Cortex of kidney (tissue), 1 donor: ENCODE results near the gene ESPNL.
"Not testable (repeated sequence)": the region's sequence is repeated elsewhere in the genome, so short reads cannot be mapped to it uniquely, and the experiment has no call there.

Source experiments
- DNase-seq: peaks from one replicate; lab custom pipeline; 2025; lab: John Stamatoyannopoulos, UW

ESPNL gene, protein sequence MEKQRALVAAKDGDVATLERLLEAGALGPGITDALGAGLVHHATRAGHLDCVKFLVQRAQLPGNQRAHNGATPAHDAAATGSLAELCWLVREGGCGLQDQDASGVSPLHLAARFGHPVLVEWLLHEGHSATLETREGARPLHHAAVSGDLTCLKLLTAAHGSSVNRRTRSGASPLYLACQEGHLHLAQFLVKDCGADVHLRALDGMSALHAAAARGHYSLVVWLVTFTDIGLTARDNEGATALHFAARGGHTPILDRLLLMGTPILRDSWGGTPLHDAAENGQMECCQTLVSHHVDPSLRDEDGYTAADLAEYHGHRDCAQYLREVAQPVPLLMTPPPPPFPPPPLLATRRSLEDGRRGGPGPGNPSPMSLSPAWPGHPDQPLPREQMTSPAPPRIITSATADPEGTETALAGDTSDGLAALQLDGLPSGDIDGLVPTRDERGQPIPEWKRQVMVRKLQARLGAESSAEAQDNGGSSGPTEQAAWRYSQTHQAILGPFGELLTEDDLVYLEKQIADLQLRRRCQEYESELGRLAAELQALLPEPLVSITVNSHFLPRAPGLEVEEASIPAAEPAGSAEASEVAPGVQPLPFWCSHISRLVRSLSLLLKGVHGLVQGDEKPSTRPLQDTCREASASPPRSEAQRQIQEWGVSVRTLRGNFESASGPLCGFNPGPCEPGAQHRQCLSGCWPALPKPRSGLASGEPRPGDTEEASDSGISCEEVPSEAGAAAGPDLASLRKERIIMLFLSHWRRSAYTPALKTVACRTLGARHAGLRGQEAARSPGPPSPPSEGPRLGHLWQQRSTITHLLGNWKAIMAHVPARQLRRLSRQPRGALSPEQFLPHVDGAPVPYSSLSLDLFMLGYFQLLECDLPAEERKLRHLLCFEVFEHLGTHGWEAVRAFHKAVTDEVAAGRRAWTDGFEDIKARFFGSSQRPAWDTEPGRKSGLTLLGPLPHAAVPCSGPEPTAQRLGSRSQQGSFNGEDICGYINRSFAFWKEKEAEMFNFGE

DNA sequence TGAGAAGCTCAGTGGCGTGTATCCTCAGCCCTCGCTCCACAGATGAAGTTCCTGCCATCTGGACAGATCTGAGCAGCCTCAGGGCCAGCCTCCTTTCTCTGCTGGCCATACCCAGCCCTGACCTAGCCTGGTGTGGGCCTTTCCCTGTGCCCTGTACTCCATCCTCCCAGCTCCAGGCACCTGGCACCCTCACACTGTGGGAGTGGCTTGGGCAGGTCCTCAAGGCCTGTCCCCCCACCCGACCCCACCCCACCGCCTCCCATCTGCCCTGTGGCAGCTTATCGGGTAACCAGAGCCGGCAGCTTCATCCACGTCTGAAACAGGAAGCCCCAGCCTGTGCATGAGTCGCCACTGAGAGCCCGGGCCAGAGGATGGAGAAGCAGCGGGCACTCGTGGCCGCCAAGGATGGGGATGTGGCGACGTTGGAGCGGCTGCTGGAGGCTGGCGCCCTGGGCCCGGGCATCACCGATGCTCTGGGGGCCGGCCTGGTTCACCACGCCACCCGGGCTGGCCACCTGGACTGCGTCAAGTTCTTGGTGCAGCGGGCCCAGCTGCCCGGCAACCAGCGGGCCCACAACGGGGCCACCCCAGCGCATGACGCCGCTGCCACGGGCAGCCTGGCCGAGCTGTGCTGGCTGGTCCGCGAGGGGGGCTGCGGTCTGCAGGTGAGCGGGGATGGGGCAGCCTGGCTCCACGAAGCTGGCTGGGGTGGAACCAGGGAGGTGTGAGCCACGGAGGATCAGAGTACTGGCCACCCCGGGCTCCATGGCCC is at the start of gene ESPNL:
Gene ESPNL (plus strand): TSS at position 292 of the 772 bp plus-strand sequence. CDS start 80 bp downstream, at position 372.
- no peak for DNase-seq

DNA sequence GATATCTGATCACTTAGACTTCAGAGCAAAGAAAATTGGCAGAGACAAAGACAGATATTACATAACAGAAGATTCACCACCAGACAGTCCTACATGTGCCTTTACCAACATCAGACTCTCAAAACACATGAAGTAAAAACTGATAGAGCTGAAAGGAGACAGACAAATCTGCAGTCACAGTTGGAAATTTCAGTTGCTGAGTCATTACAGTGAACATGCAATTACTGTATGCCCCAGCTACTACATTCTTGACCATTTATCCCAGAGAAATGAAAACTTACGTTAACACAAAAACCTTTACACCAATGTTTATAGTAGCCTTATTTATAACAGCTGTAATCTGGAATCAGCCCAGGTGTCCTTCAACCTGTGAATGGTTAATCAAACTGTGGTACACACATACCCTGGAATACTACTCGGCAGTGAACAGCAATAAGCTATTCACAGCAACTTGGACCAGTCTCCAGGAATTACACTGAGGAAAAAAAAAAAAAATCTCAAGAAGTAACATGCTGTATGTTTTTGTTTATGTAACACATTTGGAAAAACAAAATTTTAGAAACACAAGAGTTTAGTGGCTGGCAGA is 46.9 kb upstream of the ESPNL start:
- no peak for DNase-seq

DNA sequence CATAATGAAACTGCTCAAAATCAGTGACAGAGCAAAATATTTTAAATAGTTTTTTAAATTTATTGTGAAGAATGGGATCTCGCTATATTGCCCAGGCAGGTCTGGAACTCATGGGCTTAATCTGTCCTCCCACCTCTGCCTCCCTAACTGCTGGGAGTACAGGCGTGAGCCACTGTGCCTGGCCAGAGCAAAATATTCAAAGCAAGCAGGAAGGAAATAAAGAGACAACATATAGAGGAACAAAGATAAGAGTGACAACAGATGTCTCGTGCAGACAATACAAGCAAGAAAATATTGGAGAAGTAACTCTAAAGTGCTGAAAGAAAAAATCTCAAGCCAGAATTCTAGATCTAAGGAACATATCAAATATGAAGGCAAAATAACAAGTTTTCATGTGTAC is 44.3 kb upstream of the ESPNL start:
- DNase-seq: no peak

DNA sequence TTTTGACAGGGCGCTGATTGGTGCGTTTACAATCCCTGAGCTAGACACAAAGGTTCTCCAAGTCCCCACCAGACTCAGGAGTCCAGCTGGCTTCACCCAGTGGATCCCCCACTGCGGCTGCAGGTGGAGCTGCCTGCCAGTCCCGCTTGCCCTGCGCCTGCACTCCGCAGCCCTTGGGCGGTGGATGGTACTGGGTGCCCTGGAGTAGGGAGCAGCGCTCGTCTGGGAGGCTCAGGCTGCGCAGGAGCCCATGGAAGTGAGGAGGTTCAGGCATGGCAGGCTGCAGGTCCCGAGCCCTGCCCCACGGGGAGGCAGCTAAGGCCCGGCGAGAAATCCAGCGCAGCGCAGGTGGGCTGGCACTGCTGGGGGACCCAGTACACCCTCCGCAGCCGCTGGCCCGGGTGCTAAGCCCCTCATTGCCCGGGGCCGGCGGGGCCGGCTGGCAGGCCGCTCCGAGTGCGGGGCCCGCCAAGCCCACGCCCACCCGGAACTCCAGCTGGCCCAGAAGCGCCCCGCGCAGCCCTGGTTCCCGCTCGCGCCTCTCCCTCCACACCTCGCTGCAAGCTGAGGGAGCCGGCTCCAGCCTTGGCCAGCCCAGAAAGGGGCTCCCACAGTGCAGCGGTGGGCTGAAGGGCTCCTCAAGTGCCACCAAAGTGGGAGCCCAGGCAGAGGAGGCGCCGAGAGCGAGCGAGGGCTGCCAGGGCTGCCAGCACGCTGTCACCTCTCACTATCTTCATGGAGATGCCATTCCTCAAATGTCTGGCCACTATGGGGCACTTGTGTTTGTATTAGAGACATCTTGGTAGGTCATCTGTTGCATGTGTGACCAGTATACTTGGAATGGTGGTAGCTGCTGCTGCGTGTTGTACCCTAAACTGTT is 42.2 kb upstream of the ESPNL start:
- DNase-seq: not testable (repeated sequence)

DNA sequence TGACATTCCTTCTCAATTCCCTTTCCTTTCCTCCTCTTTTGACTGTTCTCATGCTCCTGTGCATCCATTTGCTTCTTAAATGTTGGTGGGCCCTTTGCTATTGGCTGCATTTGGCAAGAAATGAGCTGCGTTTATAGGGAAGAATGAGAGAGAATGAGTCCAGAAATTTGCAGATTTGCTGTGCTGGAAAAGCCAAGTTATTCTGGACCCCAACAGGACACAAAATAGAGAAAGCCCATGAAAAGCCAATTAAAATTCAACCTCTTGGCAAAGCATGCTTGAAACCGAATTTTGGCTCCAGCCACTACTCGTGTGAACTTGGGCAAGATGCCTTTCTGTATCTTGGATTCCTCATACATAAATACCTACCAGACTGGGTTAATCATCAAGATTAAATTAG is 40.6 kb upstream of the ESPNL start:
- no peak for DNase-seq

DNA sequence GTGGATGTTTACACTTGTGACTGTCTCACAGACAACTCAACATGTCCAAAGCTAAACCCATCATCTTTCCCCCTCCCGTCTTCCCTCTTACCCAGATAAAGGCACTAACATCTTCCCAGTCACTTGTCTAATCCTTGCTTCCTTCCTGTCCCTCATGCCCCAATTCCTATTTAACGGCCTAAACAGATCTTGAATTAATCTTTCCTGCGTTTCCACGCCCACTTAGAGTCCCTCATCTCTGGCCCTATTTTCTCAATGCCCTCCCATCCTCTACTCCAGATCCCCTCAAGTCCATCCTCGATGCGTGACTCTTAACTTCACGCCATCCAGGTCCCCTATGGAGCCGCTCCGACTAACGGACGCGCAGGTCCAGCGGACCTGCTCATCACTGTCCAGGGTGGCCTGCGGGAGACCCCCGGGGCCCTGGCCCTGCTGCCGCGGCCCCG is 40.0 kb upstream of the ESPNL start:
- DNase-seq: no peak

DNA sequence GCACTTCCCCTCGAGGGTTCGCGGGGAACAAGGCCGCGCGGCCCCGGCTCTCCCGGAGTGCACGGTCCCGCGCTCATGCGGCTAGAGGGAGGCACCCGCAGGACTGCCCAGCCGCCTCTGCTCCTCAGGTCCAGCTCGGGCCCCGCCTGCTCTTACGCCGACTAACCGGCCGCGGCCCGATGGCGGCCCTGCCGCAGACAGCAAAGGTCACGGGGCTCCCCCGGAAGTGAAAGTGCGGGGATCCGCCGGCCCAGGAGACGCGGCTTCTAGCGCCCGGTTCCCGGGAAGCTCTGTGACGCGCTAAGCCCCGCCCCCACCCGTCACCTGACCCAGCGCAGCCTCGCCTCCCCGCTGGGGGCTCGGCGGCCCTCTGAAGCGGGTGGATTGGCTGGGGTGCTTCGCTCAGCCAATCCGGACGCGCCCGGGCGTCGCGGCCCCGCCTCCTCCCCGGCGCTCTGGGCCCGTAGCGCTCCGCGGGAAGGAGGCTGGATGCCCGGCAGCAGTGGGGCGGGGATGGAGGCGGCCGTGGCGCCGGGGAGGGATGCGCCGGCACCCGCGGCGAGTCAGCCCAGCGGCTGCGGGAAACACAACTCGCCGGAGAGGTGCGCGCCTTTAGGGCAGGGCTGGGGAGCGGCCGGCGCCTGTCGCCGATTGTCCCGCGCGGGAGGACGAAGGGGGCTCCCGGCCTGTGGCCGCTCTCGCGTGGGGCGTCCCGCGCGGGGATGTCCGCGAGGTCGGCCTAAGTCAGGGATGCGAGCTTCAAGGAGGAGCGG is 39.4 kb upstream of the ESPNL start, which contains the start of gene SCLY:
Gene SCLY (plus strand): TSS at position 460 of the 773 bp plus-strand sequence. CDS start 54 bp downstream, at position 514.
- no peak for DNase-seq

DNA sequence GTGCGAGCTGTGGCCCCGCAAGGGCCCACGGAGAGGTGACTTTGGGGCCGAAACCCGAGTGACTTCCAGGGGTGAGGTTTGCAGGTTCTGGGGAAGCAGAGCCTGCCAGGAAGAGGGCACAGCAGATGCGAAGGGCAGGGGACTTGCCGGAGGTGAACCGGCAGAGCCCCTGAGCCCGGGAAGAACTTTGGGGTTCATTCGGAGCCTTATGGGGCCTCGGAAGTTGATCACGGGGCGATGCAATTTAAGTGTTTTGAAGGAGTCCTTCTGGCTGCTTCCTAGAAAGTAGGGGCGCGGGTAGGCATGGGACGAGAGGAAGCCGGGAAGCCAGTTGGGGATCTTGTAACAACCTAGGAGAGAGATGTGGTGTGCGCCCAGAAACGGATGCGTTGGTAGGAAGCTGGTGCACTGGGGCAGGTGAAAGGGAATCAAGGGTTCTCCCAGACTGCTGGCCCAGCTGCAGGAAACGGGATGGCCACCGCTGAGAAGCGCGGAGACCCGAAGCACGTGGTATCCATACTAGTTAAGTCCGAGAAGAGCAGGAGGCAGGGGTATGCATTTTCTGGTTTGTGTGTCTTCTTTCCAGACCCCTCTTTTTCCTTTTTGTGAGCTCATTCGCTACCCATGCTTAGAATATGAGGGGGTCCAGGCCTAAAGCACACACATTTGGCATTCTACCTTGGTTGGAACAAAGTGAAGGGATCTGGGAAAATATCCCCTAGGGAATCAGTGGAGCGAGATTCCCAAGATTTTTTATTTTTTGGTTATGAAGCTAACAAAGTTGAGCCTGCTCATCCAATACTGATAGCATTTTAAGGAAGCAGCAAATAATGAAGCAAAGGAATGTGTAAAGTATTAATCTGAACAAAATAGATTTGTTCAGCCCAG is 38.6 kb upstream of the ESPNL start:
- no peak for DNase-seq

DNA sequence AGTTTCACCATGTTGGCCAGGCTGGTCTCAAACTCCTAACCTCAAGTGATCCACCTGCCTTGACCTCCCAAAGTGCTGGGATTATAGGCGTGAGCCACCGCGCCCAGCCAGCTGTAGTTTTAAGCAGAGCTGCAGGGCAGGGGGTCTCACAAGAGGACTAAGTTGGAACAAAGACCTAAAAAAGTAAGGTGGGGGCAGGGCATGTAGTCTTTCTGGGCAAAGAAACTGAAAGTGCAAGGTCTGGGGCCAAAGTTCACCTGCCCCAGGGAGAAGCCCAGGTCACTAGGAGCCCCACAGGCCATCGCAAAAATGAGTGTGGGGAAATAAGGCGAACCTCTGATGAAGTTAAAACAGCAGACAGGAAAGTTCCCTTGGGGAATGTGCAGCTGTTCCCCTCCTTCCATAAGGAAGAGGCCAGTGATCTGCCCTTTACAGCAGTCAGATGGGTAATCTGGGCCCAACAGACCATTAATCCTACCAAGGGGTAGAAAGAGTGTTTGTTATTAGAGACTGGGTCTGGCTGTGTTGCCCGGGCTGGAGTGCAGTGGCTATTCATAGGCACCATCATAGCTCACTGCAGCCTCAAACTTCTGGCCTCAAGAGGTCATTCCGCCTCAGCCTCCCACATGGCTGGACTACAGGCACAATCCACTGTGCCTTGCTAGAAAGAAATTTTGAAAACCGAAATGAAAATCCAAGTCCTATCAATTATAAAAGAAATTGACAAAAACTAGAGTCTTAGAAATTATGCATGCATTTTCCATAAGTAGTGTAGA is 36.5 kb upstream of the ESPNL start:
- DNase-seq: no peak

DNA sequence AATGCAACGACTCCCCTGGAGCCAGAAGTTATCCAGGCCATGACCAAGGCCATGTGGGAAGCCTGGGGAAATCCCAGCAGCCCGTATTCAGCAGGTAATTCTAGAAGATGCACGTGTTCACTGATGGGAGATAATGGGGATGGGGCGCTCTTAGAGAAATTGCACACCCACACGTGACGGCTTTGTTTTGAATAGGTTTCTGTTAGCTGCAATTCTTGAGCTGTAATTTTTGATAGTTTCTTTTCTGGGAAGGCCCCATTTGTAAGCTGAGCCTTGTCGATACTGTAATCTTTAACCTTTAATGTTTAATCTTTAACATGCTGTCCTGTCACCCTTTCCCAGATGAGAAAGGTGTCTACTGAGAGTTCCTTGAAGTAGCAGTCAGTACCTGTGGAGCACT is 35.8 kb upstream of the ESPNL start:
- no peak for DNase-seq

DNA sequence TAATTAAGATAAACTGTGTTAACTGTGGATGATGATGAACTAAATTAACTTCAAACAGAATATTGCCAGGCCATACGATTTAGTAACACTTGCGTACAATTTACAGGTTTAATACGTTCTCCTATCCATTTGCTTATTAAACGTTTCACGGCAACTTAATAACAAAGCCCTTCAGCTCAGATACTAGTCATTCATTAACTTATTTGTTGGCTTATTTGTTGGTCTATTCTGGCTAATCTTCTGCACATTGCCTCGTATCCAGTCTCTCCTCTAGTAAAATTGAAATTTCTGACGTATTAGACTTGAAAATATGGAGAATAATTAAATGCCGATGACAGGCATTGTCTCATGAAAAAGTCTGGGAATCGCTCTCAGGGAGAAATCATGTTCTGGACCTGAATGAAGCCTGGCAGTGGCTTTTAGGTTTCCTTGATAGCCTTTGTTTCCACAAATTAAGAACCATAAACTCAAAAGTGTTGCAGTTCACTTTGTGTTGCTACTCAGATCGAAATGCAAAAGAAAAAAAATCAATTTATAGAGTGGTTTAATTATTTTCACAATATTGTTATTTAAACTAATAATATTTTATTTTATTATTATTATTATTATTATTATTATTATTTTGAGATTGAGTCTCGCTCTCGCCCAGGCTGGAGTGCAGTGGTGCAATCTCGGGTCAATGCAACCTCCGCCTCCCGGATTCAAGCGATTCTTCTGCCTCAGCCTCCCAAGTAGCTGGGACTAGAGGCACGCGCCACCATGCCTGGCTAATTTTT is 34.9 kb upstream of the ESPNL start:
- no peak for DNase-seq

DNA sequence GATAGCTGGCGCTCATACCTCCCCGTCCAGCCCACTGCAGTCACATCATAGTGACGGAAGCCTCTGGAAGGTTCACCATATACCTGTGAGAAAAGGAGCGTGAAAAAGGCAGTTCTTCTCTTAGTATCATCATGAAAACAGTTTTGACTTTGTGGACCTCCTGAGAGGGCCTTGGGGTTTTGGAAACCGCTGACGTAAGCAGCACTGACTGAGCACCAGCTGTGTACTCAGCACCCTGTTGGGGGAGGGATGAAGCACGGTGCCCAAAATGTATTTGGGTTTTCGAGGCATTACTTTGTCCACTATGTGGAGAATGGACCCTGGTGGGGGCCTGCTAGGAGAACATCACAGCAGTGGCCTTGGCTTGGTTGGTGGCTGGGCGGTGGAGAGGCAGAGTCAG is 33.9 kb upstream of the ESPNL start:
- no peak for DNase-seq

DNA sequence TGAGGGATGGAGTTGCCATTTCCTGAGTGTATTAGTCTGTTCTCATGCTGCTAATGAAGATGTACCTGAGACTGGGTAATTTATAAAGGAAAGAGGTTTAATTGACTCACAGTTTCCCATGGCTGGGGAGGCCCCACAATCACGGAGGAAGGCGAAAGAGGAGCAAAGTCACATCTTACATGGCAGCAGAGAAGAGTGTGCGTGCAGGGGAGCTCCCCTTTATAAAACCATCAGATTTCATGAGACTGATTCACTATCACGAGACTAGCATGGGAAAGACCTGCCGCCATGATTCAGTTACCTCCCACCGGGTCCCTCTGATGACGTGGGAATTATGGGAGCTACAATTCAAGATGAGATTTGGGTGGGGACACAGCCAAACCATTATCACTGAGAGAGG is 33.4 kb upstream of the ESPNL start:
- DNase-seq: not testable (repeated sequence)

DNA sequence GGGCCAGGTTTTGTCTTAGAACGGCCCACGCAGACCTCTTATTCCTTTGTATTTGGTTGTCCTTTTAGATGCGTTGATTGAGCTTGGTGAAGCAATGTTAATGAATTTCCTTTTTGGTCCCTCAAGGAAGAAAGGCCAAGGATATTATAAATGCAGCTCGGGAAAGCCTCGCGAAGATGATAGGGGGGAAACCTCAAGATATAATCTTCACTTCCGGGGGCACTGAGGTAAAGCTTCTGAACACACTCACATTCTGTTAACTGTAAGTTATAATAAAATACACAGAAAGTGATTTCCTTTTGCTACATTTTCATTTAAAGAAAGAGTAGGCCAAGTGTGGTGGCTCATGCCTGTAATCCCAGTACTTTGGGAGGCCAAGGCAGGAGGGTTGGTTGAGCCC is 32.2 kb upstream of the ESPNL start:
- no peak for DNase-seq

DNA sequence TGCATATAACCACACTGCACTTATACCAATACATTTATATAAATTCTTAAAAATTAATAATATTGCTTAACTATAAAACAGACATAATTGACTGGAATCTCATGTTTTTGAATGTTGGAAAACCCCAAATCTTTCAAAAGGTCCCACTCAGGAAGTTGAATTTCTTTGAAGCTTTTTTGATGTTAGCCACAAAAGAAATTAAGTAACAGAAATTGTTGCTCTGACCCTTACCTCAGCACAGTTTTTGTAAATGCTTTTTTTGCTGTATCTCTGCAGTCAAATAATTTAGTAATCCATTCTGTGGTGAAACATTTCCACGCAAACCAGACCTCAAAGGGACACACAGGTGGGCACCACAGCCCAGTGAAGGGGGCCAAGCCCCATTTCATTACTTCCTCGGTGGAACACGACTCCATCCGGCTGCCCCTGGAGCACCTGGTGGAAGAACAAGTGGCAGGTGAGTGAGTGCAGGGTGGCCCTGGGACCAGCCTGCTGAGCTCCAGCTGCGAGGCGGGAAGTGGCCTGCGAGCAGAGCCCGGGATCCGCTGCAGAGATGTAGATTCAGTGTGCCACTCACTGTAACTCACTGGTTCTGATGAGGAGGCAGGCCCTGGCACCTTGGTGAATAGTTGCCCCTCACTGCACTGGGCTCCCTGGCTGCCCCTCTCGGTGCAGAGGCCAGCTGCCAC is 31.0 kb upstream of the ESPNL start:
- DNase-seq: no peak

DNA sequence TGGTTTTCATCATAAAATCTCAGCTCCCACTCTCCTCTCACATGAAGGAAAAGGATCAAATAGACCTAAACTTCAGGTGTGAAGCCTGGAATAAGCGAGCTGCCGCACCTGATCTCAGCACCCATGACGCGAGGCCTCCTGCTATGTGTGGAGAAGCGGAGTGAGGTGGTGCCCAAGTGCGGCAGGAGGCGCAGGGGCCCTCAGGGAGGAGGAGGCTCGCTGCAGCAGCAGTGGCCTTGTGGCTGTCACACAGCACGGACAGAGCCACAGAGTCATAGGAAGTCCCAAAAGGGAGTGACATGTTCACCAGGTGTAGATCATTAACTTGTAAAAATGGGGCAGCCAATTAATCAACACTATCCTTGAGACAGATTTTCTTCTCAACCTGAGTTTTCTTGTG is 30.3 kb upstream of the ESPNL start:
- DNase-seq: no peak
